Astrocyte (in vitro differentiated cells and primary cell): Measurements from ENCODE around the gene CD81. TPM values are rescaled to one million over a fixed set of nuclear protein-coding genes. Genes with fewer than 3 reads are reported as not detected.

Experiments
- DNase-seq: peaks from one replicate; pipeline ENCODE4 v3.0.0-alpha.2; 2010; ENCODE audit warnings: low read depth
- FAIRE-seq: peaks from 2 replicates; lab custom pipeline; 2011; peaks lifted over from hg19 to GRCh38; lab: Jason Lieb, UNC
- H2AFZ ChIP-seq: 2 replicates; pipeline ENCODE4 v1.6.0; 2012; ENCODE audit warnings: low read depth, low read length, inconsistent platforms
- H3K27ac ChIP-seq: 2 replicates; pipeline ENCODE4 v1.5.1; 2011; ENCODE audit warnings: low read depth, low read length, inconsistent platforms
- H3K27me3 ChIP-seq: 2 replicates; pipeline ENCODE4 v1.6.0; 2011; ENCODE audit warnings: low read length, inconsistent platforms; ENCODE audit not compliant: insufficient read depth
- H3K36me3 ChIP-seq: 2 replicates; pipeline ENCODE4 v1.5.1; 2011; ENCODE audit warnings: low read length, inconsistent platforms; ENCODE audit not compliant: insufficient read depth
- H3K4me1 ChIP-seq: 2 replicates; pipeline ENCODE4 v1.5.1; 2011; ENCODE audit warnings: low read length, inconsistent platforms; ENCODE audit not compliant: insufficient read depth
- H3K4me2 ChIP-seq: 2 replicates; pipeline ENCODE4 v1.6.0; 2012; ENCODE audit warnings: low read length, inconsistent platforms
- H3K4me3 ChIP-seq: 2 replicates; pipeline ENCODE4 v1.5.1; 2011; ENCODE audit warnings: low read depth, mild to moderate bottlenecking, low read length, inconsistent platforms; ENCODE audit not compliant: insufficient read depth
- H3K79me2 ChIP-seq: 2 replicates; pipeline ENCODE4 v1.6.0; 2012; ENCODE audit warnings: mild to moderate bottlenecking, low read length, inconsistent platforms; ENCODE audit not compliant: insufficient read depth
- H3K9ac ChIP-seq: 2 replicates; pipeline ENCODE4 v1.6.0; 2012; ENCODE audit warnings: mild to moderate bottlenecking, low read length, inconsistent platforms
- H3K9me3 ChIP-seq: 2 replicates; pipeline ENCODE4 v1.5.1; 2012; ENCODE audit warnings: low read depth, mild to moderate bottlenecking, low read length, inconsistent platforms; ENCODE audit not compliant: insufficient read depth
- H4K20me1 ChIP-seq: 2 replicates; pipeline ENCODE4 v1.6.0; 2012; ENCODE audit warnings: low read length, inconsistent platforms; ENCODE audit not compliant: insufficient read depth
- H3K27ac Mint-ChIP-seq: one replicate; pipeline ENCODE4 v1.8.0; 2021; ENCODE audit warnings: mild to moderate bottlenecking, mixed read lengths; ENCODE audit not compliant: unreplicated experiment
- H3K27me3 Mint-ChIP-seq: one replicate; pipeline ENCODE4 v1.8.0; 2021; ENCODE audit warnings: low read depth, mixed read lengths; ENCODE audit not compliant: unreplicated experiment
- H3K36me3 Mint-ChIP-seq: one replicate; pipeline ENCODE4 v1.8.0; 2021; ENCODE audit warnings: low read depth, mixed read lengths; ENCODE audit not compliant: unreplicated experiment
- H3K4me1 Mint-ChIP-seq: one replicate; pipeline ENCODE4 v1.8.0; 2021; ENCODE audit warnings: low read depth, mixed read lengths; ENCODE audit not compliant: unreplicated experiment
- H3K4me3 Mint-ChIP-seq: one replicate; pipeline ENCODE4 v1.8.0; 2021; ENCODE audit warnings: mild to moderate bottlenecking, moderate library complexity, mixed read lengths; ENCODE audit not compliant: unreplicated experiment
- H3K9me3 Mint-ChIP-seq: one replicate; pipeline ENCODE4 v1.8.0; 2021; ENCODE audit warnings: mild to moderate bottlenecking, mixed read lengths; ENCODE audit not compliant: unreplicated experiment
- CTCF ChIP-seq: IDR thresholded peaks from 2 replicates; pipeline ENCODE4 v1.5.1; 2011; ENCODE audit warnings: low read depth, mild to moderate bottlenecking, inconsistent platforms, low read length, moderate library complexity; ENCODE audit not compliant: insufficient read depth
- EZH2 ChIP-seq: IDR thresholded peaks from 2 replicates; pipeline ENCODE4 v1.6.1; 2012; ENCODE audit warnings: mild to moderate bottlenecking, low read length, inconsistent platforms; ENCODE audit not compliant: insufficient read depth
- total RNA-seq: library from RNA; stranded (reverse); gene quantifications from 2 replicates; pipeline ENCODE4 v1.2.1, GENCODE V29; 2021

CD81 gene
- total RNA-seq, 1 donor from 2014 or later, result 625 TPM

- H3K4me2 ChIP-seq, result peak overlapping the region; percentile 98
- no peaks in the 10 kb centered on the region for H3K27me3 Mint-ChIP-seq
- H3K9ac ChIP-seq, result peak overlapping the region; percentile 100
- H3K79me2 ChIP-seq, result peaks cover 27% of the 10 kb centered on the region
- FAIRE-seq, result no peak
- peaks cover 4% of the 10 kb centered on the region for H3K36me3 ChIP-seq
- peaks cover 18% of the 10 kb centered on the region for H3K4me1 ChIP-seq
- TF ChIP-seq CTCF, result no peak
- no peak for TF ChIP-seq EZH2
- peaks cover 3% of the 10 kb centered on the region for H4K20me1 ChIP-seq
- peak overlapping the region; percentile 94 for H3K27ac ChIP-seq
- H3K27ac Mint-ChIP-seq, result peak overlapping the region; percentile 82
- H3K36me3 Mint-ChIP-seq, result peaks cover 4% of the 10 kb centered on the region
- H3K9me3 Mint-ChIP-seq, result no peaks in the 10 kb centered on the region
- no peaks in the 10 kb centered on the region for H3K27me3 ChIP-seq
- H3K4me3 Mint-ChIP-seq, result peak overlapping the region; percentile 92
- H3K9me3 ChIP-seq, result no peaks in the 10 kb centered on the region
- peak overlapping the region; percentile 99 for H3K4me3 ChIP-seq
- no peak overlapping the region for H2AFZ ChIP-seq
- peaks cover 2% of the 10 kb centered on the region for H3K4me1 Mint-ChIP-seq
- DNase-seq, result no peak
Measured at GRCh38 chr11:2401436-2401984, 24.4 kb downstream of the CD81 start.

- no peak overlapping the region for H2AFZ ChIP-seq
- no peak for FAIRE-seq
- H3K4me3 ChIP-seq, result no peak overlapping the region
- no peak for TF ChIP-seq EZH2
- TF ChIP-seq CTCF, result no peak
- peak overlapping the region; percentile 98 for H3K4me2 ChIP-seq
- H3K9ac ChIP-seq, result peak overlapping the region; percentile 100
- H3K9me3 Mint-ChIP-seq, result no peaks in the 10 kb centered on the region
- no peaks in the 10 kb centered on the region for H3K27me3 ChIP-seq
- no peaks in the 10 kb centered on the region for H3K27me3 Mint-ChIP-seq
- H3K4me1 Mint-ChIP-seq, result peaks cover 2% of the 10 kb centered on the region
- H3K27ac Mint-ChIP-seq, result peak overlapping the region; percentile 72
- peaks cover 18% of the 10 kb centered on the region for H3K4me1 ChIP-seq
- DNase-seq, result no peak
- H3K79me2 ChIP-seq, result peaks cover 27% of the 10 kb centered on the region
- peaks cover 4% of the 10 kb centered on the region for H3K36me3 ChIP-seq
- H3K4me3 Mint-ChIP-seq, result peak overlapping the region; percentile 92
- H3K9me3 ChIP-seq, result no peaks in the 10 kb centered on the region
- H4K20me1 ChIP-seq, result peaks cover 3% of the 10 kb centered on the region
- peaks cover 4% of the 10 kb centered on the region for H3K36me3 Mint-ChIP-seq
- no peak overlapping the region for H3K27ac ChIP-seq
Measured at GRCh38 chr11:2402106-2402505, 25.0 kb downstream of the CD81 start.

GRCh38 chr11:2402890-2403645 lies 26.0 kb downstream of the CD81 start:
- Mint-ChIP-seq H3K4me3 (peak overlapping the region; percentile 92), H3K27me3 (no peaks in the 10 kb centered on the region), H3K4me1 (peaks cover 2% of the 10 kb centered on the region), H3K27ac (no peak overlapping the region), H3K9me3 (no peaks in the 10 kb centered on the region), H3K36me3 (no peaks in the 10 kb centered on the region)
- H3K27me3 ChIP-seq, result no peaks in the 10 kb centered on the region
- no peaks in the 10 kb centered on the region for H3K9me3 ChIP-seq
- no peak for TF ChIP-seq EZH2
- TF ChIP-seq CTCF, result no peak
- no peak overlapping the region for H2AFZ ChIP-seq
- no peak overlapping the region for H3K9ac ChIP-seq
- H4K20me1 ChIP-seq, result peaks cover 3% of the 10 kb centered on the region
- H3K4me1 ChIP-seq, result peaks cover 18% of the 10 kb centered on the region
- DNase-seq, result no peak
- FAIRE-seq, result no peak
- no peak overlapping the region for H3K27ac ChIP-seq
- no peak overlapping the region for H3K4me2 ChIP-seq
- peaks cover 4% of the 10 kb centered on the region for H3K36me3 ChIP-seq
- H3K79me2 ChIP-seq, result peaks cover 27% of the 10 kb centered on the region
- H3K4me3 ChIP-seq, result no peak overlapping the region
